Measurements from ENCODE around the gene FRMD4A.

GRCh38 chr10:13839030-13839429, 491.7 kb downstream of the FRMD4A start:
- TF ChIP-seq EZH2phosphoT487 (IDR thresholded peaks at IDR 0.05; ENCODE audit: insufficient read depth, low read depth) = no peak
- no peak for TF ChIP-seq EZH2 (IDR thresholded peaks at IDR 0.05; ENCODE audit: insufficient read depth, poor library complexity, severe bottlenecking)
